Measurements from ENCODE around the gene TEX101.

The TEX101 gene

GRCh38 chr19:43416951-43417623, 2.4 kb downstream of the TEX101 start:
- POLR2A ChIA-PET = no interaction called here
- CTCF ChIA-PET = interaction anchor here (1.6 kb wide), 1 partner anchor 15 kb away, joined by 4 read pairs; no protein-coding TSS in a partner anchor

DNA sequence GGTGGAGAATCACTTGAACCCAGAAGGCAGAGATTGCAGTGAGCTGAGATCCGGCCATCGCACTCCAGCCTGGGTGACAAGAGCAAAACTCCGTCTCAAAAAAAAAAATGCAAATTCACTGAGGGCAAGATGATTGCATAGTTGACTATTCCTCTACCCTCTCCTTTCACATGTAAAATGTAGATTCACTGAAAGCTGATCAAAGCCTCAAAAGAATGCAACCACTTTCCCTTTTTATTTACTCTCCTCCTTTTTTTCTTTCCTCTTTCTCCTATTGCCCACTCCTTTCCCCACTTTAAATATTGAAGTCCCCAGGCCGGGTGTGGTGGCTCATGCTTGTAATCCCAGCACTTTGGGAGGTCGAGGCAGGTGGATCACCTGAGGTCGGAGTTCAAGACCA, 6.3 kb downstream of the TEX101 start:
- ChIA-PET CTCF (interaction anchor here (0.7 kb wide), 1 partner anchor 323 kb away, joined by 6 read pairs; no protein-coding TSS in a partner anchor), POLR2A (no interaction called here)
- TF ChIP-seq CTBP1 (IDR thresholded peaks at IDR 0.05; ENCODE audit: borderline replicate concordance) (no peak), NFRKB (IDR thresholded peaks at IDR 0.05) (no peak), FOXK2 (IDR thresholded peaks at IDR 0.05) (no peak), SP1 (IDR thresholded peaks at IDR 0.05) (no peak), TARDBP (IDR thresholded peaks at IDR 0.05) (no peak), BHLHE40 (IDR thresholded peaks at IDR 0.05; ENCODE audit: borderline replicate concordance) (no peak), ELF4 (IDR thresholded peaks at IDR 0.05) (no peak)
- DNase-seq (ENCODE audit: extremely low spot score) = no peak

More at GRCh38 chr19:43416951-43417623, 2.4 kb downstream of the TEX101 start:
- no peak for DNase-seq (ENCODE audit: extremely low spot score)
- TF ChIP-seq LEF1 (IDR thresholded peaks at IDR 0.05; ENCODE audit: borderline replicate concordance) (no peak), BHLHE40 (IDR thresholded peaks at IDR 0.05; ENCODE audit: borderline replicate concordance) (no peak), FOXM1 (IDR thresholded peaks at IDR 0.05; ENCODE audit: borderline replicate concordance) (no peak), ARNT (IDR thresholded peaks at IDR 0.05) (no peak), ELF4 (IDR thresholded peaks at IDR 0.05) (no peak), SP1 (IDR thresholded peaks at IDR 0.05) (no peak), FOXK2 (IDR thresholded peaks at IDR 0.05) (no peak), ZNF384 (IDR thresholded peaks at IDR 0.05) (no peak), PKNOX1 (IDR thresholded peaks at IDR 0.05) (no peak), NFRKB (IDR thresholded peaks at IDR 0.05) (no peak), TARDBP (IDR thresholded peaks at IDR 0.05) (no peak), SUZ12 (IDR thresholded peaks at IDR 0.05) (no peak)

- POLR2A ChIA-PET = no interaction called here
- TF ChIP-seq CTBP1 (IDR thresholded peaks at IDR 0.05; ENCODE audit: borderline replicate concordance) (no peak), HDGF (IDR thresholded peaks at IDR 0.05; ENCODE audit: borderline replicate concordance) (no peak), FOXA1 (IDR thresholded peaks at IDR 0.05) (no peak), SUZ12 (IDR thresholded peaks at IDR 0.05) (no peak), BHLHE40 (IDR thresholded peaks at IDR 0.05; ENCODE audit: borderline replicate concordance) (no peak), FOXK2 (IDR thresholded peaks at IDR 0.05) (no peak), SP1 (IDR thresholded peaks at IDR 0.05) (no peak), LEF1 (IDR thresholded peaks at IDR 0.05; ENCODE audit: borderline replicate concordance) (no peak), PKNOX1 (IDR thresholded peaks at IDR 0.05) (no peak), ARNT (IDR thresholded peaks at IDR 0.05) (no peak)
- DNase-seq (ENCODE audit: extremely low spot score) = no peak
- CTCF ChIA-PET = no interaction called here
Measured at GRCh38 chr19:43422000-43422688, 7.5 kb downstream of the TEX101 start.

GRCh38 chr19:43422689-43423066, 8.0 kb downstream of the TEX101 start:
- POLR2A ChIA-PET = no interaction called here
- no peak for DNase-seq (ENCODE audit: extremely low spot score)
- CTCF ChIA-PET = no interaction called here
- TF ChIP-seq SUZ12 (IDR thresholded peaks at IDR 0.05) (no peak), CTBP1 (IDR thresholded peaks at IDR 0.05; ENCODE audit: borderline replicate concordance) (no peak), ELF4 (IDR thresholded peaks at IDR 0.05) (no peak), L3MBTL2 (conservative IDR thresholded peaks at IDR 0.05) (no peak), SP1 (IDR thresholded peaks at IDR 0.05) (no peak), ZNF384 (IDR thresholded peaks at IDR 0.05) (no peak), FOXM1 (IDR thresholded peaks at IDR 0.05; ENCODE audit: borderline replicate concordance) (no peak), HDGF (IDR thresholded peaks at IDR 0.05; ENCODE audit: borderline replicate concordance) (no peak), FOXA1 (IDR thresholded peaks at IDR 0.05) (no peak), LEF1 (IDR thresholded peaks at IDR 0.05; ENCODE audit: borderline replicate concordance) (no peak), NFRKB (IDR thresholded peaks at IDR 0.05) (no peak), FOXK2 (IDR thresholded peaks at IDR 0.05) (no peak), TARDBP (IDR thresholded peaks at IDR 0.05) (no peak), ARNT (IDR thresholded peaks at IDR 0.05) (no peak), PKNOX1 (IDR thresholded peaks at IDR 0.05) (no peak), BHLHE40 (IDR thresholded peaks at IDR 0.05; ENCODE audit: borderline replicate concordance) (no peak)

- ChIA-PET CTCF (interaction anchor here (0.6 to 1.1 kb wide), 2 partner anchors 23 to 69 kb away, joined by 3 read pairs; no protein-coding TSS in a partner anchor), POLR2A (no interaction called here)
- no peak for DNase-seq (ENCODE audit: extremely low spot score)
- TF ChIP-seq TARDBP (IDR thresholded peaks at IDR 0.05) = no peak
- TF ChIP-seq L3MBTL2 (conservative IDR thresholded peaks at IDR 0.05) = no peak
- TF ChIP-seq SUZ12 (IDR thresholded peaks at IDR 0.05) = no peak
- no peak for TF ChIP-seq FOXK2 (IDR thresholded peaks at IDR 0.05)
- no peak for TF ChIP-seq FOXA1 (IDR thresholded peaks at IDR 0.05)
- TF ChIP-seq ARNT (IDR thresholded peaks at IDR 0.05) = no peak
- TF ChIP-seq ELF4 (IDR thresholded peaks at IDR 0.05) = no peak
- TF ChIP-seq FOXM1 (IDR thresholded peaks at IDR 0.05; ENCODE audit: borderline replicate concordance) = no peak
- no peak for TF ChIP-seq CTBP1 (IDR thresholded peaks at IDR 0.05; ENCODE audit: borderline replicate concordance)
- TF ChIP-seq BHLHE40 (IDR thresholded peaks at IDR 0.05; ENCODE audit: borderline replicate concordance) = no peak
- no peak for TF ChIP-seq LEF1 (IDR thresholded peaks at IDR 0.05; ENCODE audit: borderline replicate concordance)
- TF ChIP-seq ZNF384 (IDR thresholded peaks at IDR 0.05) = no peak
- TF ChIP-seq PKNOX1 (IDR thresholded peaks at IDR 0.05) = no peak
- TF ChIP-seq NFRKB (IDR thresholded peaks at IDR 0.05) = no peak
- TF ChIP-seq HDGF (IDR thresholded peaks at IDR 0.05; ENCODE audit: borderline replicate concordance) = no peak
- no peak for TF ChIP-seq SP1 (IDR thresholded peaks at IDR 0.05)
Measured at GRCh38 chr19:43423779-43424178, 9.1 kb downstream of the TEX101 start.
